GM18861 (cell line): ENCODE results near the gene ASTN1.
"Not testable (repeated sequence)": the region's sequence is repeated elsewhere in the genome, so short reads cannot be mapped to it uniquely, and the experiment has no call there.

Experiments used
- ATAC-seq: cut with Tn5 transposase; IDR thresholded peaks from one replicate; pipeline ENCODE4 v1.9.1; 2021; ENCODE audit not compliant: unreplicated experiment

Gene ASTN1

DNA sequence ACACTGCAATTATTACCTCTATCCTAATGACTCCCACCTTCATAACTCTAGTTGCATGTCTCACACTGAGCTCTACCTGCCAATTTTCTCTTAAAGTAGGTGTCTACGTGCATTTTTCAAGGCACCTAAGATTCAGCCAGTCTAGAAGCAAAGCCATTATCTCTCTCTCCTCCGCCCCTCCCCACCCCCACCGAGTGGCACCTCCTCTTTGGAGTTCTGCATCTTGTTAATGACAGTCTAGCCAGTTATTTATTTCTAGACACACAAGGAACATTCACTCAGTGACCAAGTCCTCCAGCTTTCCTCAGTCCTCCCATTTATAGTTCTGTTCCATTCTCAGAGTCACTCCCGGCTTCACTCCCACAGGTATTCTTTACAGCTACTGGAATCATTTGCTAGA is 47.6 kb downstream of the ASTN1 start:
- ATAC-seq = no peak

DNA sequence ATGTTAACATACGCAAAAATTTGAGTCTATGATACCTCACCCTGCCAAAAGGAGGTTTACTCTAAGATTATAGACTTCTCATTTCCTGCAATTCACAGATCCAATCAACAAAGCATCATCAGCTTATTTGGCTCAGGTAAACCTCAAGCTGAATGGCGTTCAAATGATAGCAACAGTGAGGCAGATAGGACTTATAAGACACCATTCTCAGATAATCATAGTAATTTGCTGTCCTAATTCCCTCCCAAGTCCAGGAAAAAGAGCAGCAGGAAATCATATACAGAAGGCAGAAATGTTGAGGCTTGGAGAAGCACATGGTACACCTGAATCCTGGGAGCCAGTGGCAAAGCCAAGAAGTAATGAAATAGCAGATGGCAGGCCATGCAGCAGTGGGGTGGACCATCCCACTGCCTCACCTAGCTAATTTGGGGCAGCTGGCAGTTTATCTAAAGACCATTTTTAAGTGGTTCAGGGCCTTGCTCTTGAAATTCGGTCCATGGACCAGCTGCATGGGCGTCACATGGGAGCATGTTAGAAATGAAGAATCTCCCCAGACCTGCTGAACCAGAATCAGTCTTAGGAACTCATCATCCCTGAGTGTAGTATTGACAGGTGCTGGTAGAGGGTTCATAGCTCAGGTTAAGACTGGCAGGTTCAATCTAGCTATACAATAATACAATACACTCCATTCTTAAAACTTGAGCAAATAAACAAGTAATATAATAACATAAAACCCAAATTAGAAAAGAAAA is 57.7 kb downstream of the ASTN1 start:
- no peak for ATAC-seq

DNA sequence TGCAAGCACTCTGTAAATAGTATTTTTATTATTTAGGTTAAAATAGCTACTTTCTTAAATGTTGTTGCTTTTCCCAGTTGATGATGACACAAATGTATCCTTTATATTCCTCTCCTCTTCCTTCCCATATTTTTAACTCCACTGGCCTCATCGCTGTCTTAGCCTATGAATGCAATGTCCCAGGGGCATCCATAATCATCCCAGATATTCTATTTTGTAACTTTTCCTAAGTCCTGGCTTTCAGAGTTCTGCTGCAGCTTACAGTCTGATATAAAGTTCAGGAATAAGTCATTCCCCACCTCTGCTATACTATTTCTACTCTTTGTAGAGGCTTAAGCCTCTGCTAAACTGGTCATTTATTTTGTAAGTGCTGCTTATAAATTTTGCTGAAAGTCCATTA is 58.3 kb downstream of the ASTN1 start:
- ATAC-seq = no peak

DNA sequence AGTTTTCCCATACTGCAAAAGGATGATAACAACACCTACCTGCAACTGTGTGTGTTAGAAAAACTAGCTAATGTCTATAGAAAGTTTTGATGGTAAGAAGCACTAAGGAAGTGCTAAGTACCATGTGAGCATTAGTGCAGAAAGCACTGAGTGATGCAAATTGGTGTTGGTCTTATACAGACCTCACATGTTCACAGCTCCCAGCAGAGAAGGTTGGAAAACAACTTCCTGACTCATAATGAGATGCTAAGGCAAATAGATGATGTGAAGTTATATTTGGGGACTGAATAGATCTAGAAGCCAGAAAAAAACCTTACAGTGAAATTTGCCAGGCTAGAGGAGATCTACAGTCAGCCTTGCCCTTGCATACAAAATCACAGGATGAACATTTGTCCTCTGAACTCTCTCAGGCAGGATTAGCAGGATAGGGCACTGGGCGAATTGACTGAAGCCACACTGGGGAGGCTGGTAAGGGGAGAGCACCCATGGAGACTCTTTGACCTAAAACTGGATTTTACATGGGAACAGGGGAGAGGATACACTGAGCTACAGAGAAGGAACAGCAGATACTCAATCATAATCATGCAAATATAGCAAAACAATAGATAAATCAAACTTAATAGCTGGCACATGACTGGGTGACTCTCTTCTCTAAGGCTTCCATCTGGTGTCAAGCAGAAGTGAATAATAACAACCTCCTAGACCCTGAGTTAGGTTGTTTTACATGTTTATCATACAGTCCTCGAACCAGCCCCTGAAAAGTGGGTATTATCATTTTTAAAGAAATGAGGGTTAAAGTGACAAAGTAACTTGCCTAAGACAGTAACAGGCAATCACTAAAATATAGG is 61.3 kb downstream of the ASTN1 start:
- ATAC-seq = no peak

DNA sequence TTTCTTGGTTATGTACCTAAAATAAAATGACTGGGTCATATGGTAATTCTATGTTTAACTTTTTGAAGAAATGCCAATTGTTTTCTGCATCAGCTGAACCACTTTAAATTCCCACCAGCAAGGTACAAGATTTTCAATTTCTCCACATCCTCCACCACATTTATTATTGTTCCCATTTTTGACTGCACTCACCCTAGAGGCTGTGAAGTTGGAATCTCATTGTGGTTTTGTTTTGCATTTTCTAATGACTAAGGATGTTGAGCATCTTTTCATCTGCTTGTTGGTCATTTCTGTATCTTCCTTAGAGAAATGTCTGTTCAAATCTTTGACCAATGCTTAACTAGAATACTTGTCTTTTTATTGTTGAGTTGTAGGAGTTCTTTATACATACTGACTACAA is 72.5 kb downstream of the ASTN1 start:
- ATAC-seq = no peak

DNA sequence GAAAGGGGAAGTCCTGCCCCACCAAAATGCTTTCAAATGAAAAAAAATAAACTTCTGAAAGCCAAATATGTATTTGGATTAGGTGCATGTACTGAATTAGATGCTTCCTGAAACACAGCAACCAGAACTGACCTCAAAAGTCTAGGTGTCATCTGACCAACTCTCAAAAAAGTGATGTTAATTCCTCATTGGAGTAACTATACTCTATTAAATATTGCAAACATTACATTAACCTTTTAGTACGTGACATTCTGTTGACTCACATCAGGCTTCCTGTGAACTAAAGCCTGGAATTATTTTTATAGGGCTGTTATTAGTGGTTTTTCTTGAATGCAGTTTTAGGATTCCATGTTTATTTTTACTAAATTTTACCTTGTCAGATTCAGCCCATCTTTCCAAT is 73.5 kb downstream of the ASTN1 start:
- ATAC-seq = no peak

DNA sequence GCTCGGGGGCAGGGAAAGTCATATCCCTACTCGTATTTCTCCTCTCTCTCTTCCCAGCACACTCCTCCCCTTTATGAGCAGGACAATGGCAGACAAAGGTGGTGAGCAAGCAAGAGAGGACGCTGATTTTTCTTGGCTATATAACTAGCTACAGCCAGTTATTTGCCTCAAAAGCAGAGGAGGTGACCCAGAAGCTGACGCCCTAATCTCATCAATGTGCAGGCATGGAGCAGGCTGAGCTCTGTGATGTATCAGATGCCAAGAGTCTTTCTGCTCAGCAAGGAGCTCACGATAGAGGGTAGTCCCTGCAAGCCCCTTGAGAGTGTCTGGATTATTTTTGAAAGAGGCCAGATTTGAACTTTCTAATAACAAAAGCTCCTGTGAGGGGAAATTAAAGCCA is 75.5 kb downstream of the ASTN1 start:
- ATAC-seq = no peak

DNA sequence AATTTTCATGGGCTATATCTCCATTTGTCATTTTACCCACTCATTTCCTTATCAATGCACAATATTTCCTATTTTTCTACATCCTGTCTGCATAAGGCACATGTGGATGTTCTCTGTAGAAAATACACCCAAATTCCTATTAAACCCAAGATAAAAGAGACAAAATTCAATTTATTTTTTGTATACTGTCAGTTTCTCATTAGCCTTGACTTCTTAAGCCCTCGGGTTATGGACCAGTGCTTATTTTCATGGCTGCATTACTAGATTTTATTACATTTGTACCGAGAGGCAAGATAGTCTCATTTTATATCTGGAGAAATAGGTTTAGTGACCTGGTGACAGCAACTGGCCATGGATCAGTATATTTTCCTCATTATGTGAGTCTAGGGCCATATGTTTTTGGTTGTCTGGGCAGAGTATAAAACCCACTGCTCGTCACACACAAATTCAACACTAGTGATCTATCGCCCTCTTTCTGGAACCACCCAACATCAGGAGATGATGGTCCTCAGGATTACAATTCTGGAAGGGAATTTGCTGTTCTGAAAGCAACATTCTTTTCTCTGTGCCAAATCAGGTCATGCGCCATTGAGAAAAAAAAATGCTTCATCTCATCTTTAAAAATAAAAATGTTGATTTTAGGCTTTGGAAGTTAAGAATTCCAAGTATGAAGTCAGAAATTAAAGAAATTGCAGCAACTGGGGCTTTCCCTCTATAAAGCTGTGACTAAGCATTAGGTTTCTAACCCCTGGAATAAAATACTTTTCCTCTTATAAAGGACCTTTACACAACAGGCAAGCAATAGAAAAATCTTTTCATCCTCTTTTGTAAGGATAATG is 81.4 kb downstream of the ASTN1 start:
- ATAC-seq = no peak

DNA sequence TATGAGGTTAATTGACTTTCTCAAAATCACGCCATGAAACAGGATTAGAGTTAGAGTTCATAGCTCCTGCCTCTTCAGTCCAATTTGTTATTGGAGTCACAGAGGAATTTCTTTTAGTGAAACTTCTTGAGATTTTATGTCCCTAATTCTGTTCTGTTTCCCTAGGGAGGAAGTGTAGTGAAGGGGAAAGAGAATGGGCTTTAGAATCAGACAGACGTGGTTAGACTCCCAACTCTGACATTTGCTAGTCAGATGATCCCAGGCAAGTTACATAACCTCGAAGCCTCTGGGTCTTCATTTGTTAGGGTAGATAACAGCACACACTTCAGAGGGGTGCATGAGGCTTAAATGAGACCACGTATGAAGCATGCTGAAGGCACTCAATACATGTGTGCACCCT is 83.9 kb downstream of the ASTN1 start:
- ATAC-seq = no peak

DNA sequence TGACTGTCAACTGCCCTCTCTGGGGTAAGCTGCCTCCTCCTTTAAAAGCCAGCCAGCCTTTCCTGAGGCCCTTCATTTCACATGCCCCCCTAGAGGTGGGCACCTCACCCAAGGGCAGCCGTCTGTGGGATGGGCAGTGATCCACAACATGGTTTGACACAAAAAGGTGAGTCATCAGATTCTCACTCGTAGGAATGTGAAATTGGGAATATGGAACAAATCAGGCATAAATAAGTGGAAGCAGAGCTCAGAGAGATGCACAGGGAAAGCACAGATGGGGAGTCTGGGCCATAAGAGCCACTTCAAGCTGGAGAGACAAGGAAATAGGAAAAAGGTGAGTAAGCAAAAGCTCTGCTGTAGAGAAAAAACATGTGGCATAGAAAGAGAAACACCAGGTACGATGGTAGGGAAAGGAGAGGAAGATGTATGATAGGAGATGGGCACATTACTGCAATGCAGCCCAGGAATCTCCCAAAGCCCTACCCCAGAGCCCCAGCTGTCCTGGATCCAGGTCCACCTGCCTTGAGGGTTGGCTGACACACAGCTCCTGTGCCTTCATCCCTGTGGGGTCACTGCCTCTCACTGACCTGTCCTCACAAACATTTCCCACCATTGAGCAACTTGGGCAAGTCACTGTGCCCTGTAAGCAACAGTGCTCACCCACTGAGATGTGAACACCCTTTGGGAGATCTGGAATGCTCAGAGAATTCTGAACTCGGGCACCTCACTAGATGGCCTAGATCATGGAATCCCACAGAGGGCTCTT is 86.6 kb downstream of the ASTN1 start:
- no peak for ATAC-seq

DNA sequence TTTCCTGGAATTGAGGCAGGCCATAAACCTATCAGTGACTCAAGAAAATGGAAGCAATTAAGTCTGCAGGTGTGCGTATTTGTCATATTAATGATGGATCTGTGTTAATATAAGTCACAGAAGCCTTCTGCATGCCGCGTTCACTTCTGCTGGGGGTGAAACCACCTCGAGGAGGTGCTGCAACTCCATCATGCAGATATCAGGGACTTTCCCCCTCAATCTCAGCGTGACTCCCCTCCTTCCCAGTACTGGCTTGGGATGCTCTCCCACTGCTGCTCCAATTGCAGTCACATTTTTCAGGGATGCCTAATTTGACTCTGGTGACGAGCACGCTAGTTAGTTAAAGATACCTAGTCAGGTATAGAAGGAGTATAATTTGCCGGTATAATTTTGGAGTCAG is 87.5 kb downstream of the ASTN1 start:
- no peak for ATAC-seq

DNA sequence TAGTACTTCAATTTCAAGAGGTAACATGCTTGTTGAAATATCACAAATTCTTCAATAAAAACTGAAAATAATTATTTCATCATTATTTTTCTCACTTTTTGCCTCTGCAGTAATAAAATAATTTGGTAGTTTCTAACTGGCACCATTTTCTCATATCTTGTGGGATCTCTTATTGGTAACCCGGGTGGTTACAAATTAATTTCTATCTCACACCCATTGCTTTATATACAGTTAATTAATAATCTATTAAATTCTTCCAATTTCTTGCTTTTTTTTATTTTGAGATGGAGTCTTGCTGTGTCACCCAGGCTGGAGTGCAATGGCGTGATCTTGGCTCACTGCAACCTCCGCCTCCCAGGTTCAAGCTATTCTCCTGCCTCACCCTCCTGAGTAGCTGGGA is 89.7 kb downstream of the ASTN1 start:
- not testable (repeated sequence) for ATAC-seq

DNA sequence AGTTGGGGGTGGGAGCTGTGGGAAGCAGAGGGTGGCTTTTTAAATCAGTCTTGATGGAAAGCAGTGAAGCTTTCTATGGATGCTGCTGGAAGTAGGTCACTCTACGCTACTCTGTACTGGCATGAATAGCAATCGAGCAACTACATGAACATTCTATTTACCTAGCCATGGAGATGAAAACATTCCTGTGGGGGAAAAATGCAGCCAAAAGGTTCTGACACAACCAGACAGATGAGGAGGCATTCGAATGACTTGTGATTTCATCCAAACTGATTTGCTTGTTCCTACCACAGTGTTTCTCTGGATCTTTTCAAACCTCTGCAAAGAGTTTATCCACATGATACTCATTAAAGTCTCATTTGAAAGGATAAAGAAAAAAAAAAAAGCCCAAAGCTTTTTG is 95.0 kb downstream of the ASTN1 start:
- ATAC-seq = no peak

DNA sequence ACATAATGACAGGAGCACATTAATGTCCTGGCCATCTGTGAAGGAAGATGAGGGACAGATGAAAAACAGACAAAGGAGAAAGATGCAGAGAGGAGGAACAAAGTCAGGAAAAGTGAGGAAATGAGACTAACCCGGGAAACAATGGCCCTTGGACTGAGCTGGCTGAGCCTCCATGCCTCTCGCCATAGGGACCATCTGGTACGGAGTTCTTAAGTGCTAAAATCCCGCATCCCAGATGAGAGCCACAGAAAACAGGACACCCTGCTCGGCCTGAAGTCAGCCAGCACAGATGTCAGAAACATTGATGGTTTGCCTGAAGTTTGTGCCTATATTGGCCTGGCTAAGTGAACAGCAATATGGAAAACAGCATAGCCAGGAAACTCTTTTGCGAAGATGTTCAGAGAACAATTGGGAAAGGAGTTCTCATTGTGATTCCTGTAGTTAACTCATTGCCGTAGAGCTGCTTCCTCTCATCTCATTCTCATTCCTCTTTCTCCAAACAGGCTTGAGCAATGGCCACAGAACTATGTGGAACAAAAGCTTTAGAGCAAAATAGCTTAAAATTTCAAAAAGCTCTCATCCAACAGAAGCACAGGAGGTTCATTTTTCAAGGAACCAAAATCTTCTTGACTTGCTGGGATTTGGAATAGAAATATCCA is 96.6 kb downstream of the ASTN1 start:
- no peak for ATAC-seq

DNA sequence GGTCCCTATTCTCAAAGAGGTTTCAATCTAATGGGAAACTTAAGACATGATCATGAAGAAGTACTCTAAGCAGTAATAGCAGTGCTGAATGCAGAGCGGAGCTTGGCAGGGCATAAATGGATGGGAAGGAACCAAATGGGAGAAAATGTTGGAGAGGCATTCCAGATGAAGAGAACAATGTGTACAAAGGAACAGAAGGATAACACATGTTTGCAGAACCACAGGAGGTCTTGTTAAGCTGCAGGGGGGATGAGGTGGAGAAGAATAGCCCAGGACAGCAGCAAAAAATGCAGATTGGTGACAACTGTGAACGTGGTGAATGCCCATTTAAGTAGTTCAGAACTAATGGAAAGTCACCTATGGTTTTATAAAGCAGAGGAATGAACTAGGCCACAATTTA is 99.1 kb downstream of the ASTN1 start:
- ATAC-seq = no peak

DNA sequence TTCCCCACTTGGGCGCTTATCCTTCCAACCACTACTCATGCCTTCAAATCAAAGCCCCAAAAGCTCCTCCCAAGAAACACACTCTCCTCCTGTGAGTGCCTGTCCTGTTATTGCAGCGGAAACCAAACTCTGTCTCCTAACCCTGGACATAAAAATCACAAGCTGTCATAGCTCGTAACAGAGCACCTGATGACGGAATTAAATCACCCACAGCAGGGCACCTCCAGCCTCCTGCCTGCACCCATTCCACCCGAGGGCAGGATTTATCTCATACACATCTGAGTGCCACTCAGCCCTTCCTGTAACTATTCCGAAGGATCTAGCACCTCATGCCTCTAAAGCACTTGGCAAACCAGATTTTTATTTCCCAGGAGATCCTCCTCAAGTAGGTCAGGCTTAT is 100.9 kb downstream of the ASTN1 start:
- no peak for ATAC-seq

DNA sequence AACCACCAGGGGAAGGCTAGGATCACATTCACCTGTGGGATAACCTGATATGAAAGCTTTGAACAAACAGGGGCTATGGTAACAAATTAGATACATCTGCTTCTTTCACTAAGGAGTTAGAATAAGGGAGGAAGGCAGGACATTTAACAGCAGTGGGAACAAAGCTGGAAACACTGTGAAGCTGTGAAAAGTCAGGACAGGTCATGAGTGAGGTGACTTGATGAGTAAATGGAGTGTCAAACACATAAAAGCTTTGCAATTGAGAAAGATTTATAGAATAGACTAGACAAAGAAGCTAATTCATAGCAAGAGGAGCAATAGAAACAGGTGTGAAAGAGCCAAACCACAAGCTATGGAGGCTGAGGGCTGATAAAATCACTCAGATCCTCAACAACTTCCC is 110.0 kb downstream of the ASTN1 start:
- ATAC-seq = no peak

DNA sequence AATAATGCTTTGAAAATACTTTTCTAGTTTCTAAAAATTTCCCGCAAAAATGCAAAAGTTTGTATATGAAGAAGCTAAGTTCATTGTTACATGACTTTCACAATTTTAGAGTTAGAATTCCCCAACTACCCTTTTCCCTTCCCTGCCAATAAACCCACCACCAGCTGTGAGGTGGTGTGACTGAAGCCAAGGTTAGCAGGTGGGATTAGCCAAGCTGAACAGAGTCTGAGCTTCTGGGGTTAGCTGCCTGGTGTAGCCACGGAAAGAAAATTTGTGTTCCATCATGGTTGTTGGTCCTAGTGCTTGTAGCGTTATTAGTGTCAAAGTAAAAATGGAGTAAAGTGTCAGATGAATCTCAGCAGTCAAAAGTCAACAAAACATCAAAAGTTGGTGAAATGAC is 110.9 kb downstream of the ASTN1 start:
- no peak for ATAC-seq

DNA sequence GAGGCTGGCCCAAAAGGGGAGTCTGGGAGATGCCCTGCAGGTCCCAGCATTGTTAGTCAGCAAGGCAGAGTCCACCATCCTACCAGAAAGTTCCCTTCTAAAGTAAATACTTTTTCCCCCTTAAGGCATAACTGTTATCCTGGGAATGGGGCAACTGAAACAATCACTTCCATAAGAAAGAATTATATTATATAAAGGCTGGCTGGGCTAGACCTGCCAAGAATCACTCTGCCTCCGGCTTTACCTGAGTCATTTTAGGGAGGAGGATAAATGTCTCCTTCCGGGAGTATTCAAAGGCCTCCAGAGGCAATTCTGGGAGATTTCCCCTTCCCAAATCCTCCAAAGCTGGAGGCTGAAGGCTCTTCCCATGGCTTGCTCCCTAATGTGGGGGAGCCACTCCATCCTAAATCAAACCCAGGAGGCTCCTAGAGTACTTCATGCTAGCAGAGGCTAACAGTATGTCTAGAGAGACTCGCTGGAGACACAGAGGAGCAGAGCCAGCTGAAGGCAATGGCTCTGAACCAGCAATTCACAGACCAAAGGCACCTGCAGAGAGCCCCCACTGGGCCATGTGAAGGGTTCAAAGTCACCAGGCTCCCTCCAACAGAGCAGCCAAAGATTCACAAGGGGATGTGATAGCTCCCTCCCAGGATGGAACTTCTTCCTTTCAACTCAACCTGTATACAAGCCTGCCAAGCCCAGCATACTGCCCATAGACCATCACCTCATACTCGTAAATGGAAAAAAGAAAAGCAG is 116.0 kb downstream of the ASTN1 start:
- no peak for ATAC-seq

DNA sequence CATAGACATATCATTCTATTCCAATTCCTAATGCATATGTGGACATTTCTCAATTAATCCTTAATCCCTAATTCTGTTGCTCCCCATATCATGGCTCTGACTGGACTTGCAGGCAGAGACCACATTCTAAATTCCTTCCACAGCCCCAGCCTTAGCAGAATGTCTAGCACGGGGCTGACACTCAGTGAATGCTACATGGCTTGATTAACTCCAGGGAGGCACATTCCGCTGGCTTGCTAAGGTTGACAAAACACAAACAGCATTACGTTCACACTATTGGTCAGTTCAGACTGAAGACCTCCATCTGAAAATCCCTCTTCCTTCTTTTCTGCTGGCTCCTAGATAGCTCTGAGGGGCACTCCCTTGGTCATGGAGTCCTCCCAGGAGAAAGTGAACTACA is 119.4 kb downstream of the ASTN1 start:
- no peak for ATAC-seq
